ENCODE data around the gene MACROH2A2. TPM values are rescaled to one million over a fixed set of nuclear protein-coding genes. Genes with fewer than 3 reads are reported as not detected.

The MACROH2A2 gene
- total RNA-seq, 2 donors from 2014 or later, result 177 to 187 TPM

DNA sequence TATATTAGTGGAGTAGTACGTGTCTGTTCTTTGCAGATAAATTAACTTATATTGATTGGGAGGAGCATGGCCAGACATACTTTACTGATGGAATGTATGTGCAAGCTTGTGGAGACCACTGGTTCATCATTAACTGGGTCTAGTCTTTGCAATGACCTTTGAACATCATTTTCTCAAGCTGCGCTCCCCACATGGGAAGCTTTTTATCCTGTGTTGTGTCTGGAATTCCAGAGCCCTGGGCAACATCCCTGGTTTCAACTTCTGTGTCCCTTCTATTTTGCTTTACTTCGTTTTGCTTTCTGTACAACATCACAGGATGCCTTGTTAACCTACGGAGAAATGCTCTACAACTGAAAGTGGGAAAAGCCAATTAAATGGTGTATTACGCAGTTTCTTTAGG lies 38.3 kb downstream of the MACROH2A2 start:
- no peaks in the 10 kb centered on the region for H3K9me3 ChIP-seq (ENCODE audit: control insufficient read depth, low read length)
- 94 to 100% methylated on average over 5 of the region's 5 CpGs for WGBS, 2 experiments (ENCODE audit: insufficient coverage in 1 of 2, insufficient read length in 1 of 2)
- no peak overlapping the region for H3K4me3 Mint-ChIP-seq
- no peaks in the 10 kb centered on the region for H3K4me1 ChIP-seq (ENCODE audit: control insufficient read depth, insufficient read depth, low read length)
- no peaks in the 10 kb centered on the region for H3K9me3 Mint-ChIP-seq
- H3K27ac ChIP-seq (ENCODE audit: low read depth, low read length), result no peak overlapping the region
- no peak overlapping the region for H3K4me3 ChIP-seq (ENCODE audit: low read length)
- peaks cover 77% of the 10 kb centered on the region for H3K36me3 Mint-ChIP-seq (ENCODE audit: low read depth)
- no peaks in the 10 kb centered on the region for H3K4me1 Mint-ChIP-seq
- H3K27ac Mint-ChIP-seq, result no peak overlapping the region
- no peaks in the 10 kb centered on the region for H3K27me3 ChIP-seq (ENCODE audit: control insufficient read depth, insufficient read depth, low read length, poor library complexity, severe bottlenecking)
- peaks cover 87% of the 10 kb centered on the region for H3K36me3 ChIP-seq (ENCODE audit: control insufficient read depth, insufficient read depth, low read length)
- DNase-seq, result no peak
- no peaks in the 10 kb centered on the region for H3K27me3 Mint-ChIP-seq (ENCODE audit: insufficient read depth)
- TF ChIP-seq CTCF (conservative IDR thresholded peaks at IDR 0.05), result no peak
- H3K9ac ChIP-seq (ENCODE audit: extremely low read depth, low read length, poor library complexity, severe bottlenecking), result no peak overlapping the region

- Histone ChIP-seq H3K4me1 (ENCODE audit: control insufficient read depth, insufficient read depth, low read length) (peaks cover 4% of the 10 kb centered on the region), H3K36me3 (ENCODE audit: control insufficient read depth, insufficient read depth, low read length) (peaks cover 91% of the 10 kb centered on the region), H3K27me3 (ENCODE audit: control insufficient read depth, insufficient read depth, low read length, poor library complexity, severe bottlenecking) (no peaks in the 10 kb centered on the region), H3K9me3 (ENCODE audit: control insufficient read depth, low read length) (no peaks in the 10 kb centered on the region), H3K4me3 (ENCODE audit: low read length) (no peak overlapping the region), H3K27ac (ENCODE audit: low read depth, low read length) (no peak overlapping the region), H3K9ac (ENCODE audit: extremely low read depth, low read length, poor library complexity, severe bottlenecking) (no peak overlapping the region)
- peaks cover 81% of the 10 kb centered on the region for H3K36me3 Mint-ChIP-seq (ENCODE audit: low read depth)
- no peak overlapping the region for H3K27ac Mint-ChIP-seq
- DNase-seq, result no peak
- H3K27me3 Mint-ChIP-seq (ENCODE audit: insufficient read depth), result no peaks in the 10 kb centered on the region
- no peak overlapping the region for H3K4me3 Mint-ChIP-seq
- no peaks in the 10 kb centered on the region for H3K9me3 Mint-ChIP-seq
- no peak for TF ChIP-seq CTCF (conservative IDR thresholded peaks at IDR 0.05)
- H3K4me1 Mint-ChIP-seq, result no peaks in the 10 kb centered on the region
- WGBS, 2 experiments (ENCODE audit: insufficient coverage in 1 of 2, insufficient read length in 1 of 2), result 94 to 96% methylated on average over 7 of the region's 7 CpGs
These were observed 39.7 kb downstream of the MACROH2A2 start for GRCh38 chr10:70092389-70092718.

- Mint-ChIP-seq H3K4me1 (no peaks in the 10 kb centered on the region), H3K4me3 (no peak overlapping the region), H3K9me3 (no peaks in the 10 kb centered on the region), H3K27me3 (ENCODE audit: insufficient read depth) (no peaks in the 10 kb centered on the region), H3K36me3 (ENCODE audit: low read depth) (peaks cover 83% of the 10 kb centered on the region), H3K27ac (no peak overlapping the region)
- Histone ChIP-seq H3K27me3 (ENCODE audit: control insufficient read depth, insufficient read depth, low read length, poor library complexity, severe bottlenecking) (no peaks in the 10 kb centered on the region), H3K4me1 (ENCODE audit: control insufficient read depth, insufficient read depth, low read length) (peaks cover 4% of the 10 kb centered on the region), H3K4me3 (ENCODE audit: low read length) (no peak overlapping the region), H3K36me3 (ENCODE audit: control insufficient read depth, insufficient read depth, low read length) (peaks cover 86% of the 10 kb centered on the region), H3K9ac (ENCODE audit: extremely low read depth, low read length, poor library complexity, severe bottlenecking) (no peak overlapping the region), H3K9me3 (ENCODE audit: control insufficient read depth, low read length) (no peaks in the 10 kb centered on the region), H3K27ac (ENCODE audit: low read depth, low read length) (no peak overlapping the region)
- WGBS, 2 experiments (ENCODE audit: insufficient coverage in 1 of 2, insufficient read length in 1 of 2), result 97 to 99% methylated on average over 9 of the region's 9 CpGs
- no peak for DNase-seq
- no peak for TF ChIP-seq CTCF (conservative IDR thresholded peaks at IDR 0.05)
These were observed 40.8 kb downstream of the MACROH2A2 start for GRCh38 chr10:70093335-70093944.

Data from endodermal cell (in vitro differentiated cells).